ENCODE results near the gene APP. TPM values are rescaled to one million over a fixed set of nuclear protein-coding genes. Genes with fewer than 3 reads are reported as not detected.

The APP gene
- total and polyA plus RNA-seq, 10 of the 15 experiments (the other 5 are each of a cell fraction or from before 2014, with no cell fraction given) = 8.8 to 94.9 (median 51.0) TPM

- TF ChIP-seq TCF7 (IDR thresholded peaks at IDR 0.05; ENCODE audit: borderline replicate concordance) = no peak
- no peak for TF ChIP-seq GABPA (IDR thresholded peaks at IDR 0.05; ENCODE audit: low read depth)
- no peak for TF ChIP-seq CHD4 (IDR thresholded peaks at IDR 0.05)
- TF ChIP-seq, protein P1, sequence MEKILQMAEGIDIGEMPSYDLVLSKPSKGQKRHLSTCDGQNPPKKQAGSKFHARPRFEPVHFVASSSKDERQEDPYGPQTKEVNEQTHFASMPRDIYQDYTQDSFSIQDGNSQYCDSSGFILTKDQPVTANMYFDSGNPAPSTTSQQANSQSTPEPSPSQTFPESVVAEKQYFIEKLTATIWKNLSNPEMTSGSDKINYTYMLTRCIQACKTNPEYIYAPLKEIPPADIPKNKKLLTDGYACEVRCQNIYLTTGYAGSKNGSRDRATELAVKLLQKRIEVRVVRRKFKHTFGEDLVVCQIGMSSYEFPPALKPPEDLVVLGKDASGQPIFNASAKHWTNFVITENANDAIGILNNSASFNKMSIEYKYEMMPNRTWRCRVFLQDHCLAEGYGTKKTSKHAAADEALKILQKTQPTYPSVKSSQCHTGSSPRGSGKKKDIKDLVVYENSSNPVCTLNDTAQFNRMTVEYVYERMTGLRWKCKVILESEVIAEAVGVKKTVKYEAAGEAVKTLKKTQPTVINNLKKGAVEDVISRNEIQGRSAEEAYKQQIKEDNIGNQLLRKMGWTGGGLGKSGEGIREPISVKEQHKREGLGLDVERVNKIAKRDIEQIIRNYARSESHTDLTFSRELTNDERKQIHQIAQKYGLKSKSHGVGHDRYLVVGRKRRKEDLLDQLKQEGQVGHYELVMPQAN (conservative IDR thresholded peaks at IDR 0.05) = no peak
- no peak for TF ChIP-seq MYC (IDR thresholded peaks at IDR 0.05; ENCODE audit: insufficient read depth, insufficient read length, insufficient replicate concordance, low read length, severe bottlenecking)
- no peak for TF ChIP-seq ZNF384 (IDR thresholded peaks at IDR 0.05; ENCODE audit: borderline replicate concordance, low read depth, low read length)
- TF ChIP-seq SMC3 (IDR thresholded peaks at IDR 0.05; ENCODE audit: borderline replicate concordance, low read length) = no peak
- no peak for TF ChIP-seq BRCA1 (IDR thresholded peaks at IDR 0.05; ENCODE audit: low read depth, low read length)
- no peak for TF ChIP-seq NBN (IDR thresholded peaks at IDR 0.05)
- no peak overlapping the region for H3K9ac ChIP-seq (ENCODE audit: control insufficient read depth, insufficient read depth, low read length)
- ATAC-seq = no peak
- no peak overlapping the region for H3K4me2 ChIP-seq (ENCODE audit: control insufficient read depth, insufficient read depth)
- WGBS (ENCODE audit: insufficient coverage, insufficient replicate concordance, low lambda C conversion rate, missing lambda C conversion rate) = 8% methylated on average over 1 of the region's 1 CpG
- no peaks in the 10 kb centered on the region for H3K9me3 ChIP-seq (replicated peaks; ENCODE audit: control insufficient read depth, insufficient read depth, low read length)
- H4K20me1 ChIP-seq (ENCODE audit: control insufficient read depth, insufficient read depth) = no peaks in the 10 kb centered on the region
- H3K36me3 ChIP-seq (ENCODE audit: control insufficient read depth in 2 of 2, insufficient read depth in 2 of 2, low read length in 1 of 2) = no peaks in the 10 kb centered on the region
- H3K27ac ChIP-seq (ENCODE audit: control insufficient read depth, insufficient read depth) = no peak overlapping the region
- H3K4me1 ChIP-seq (ENCODE audit: control insufficient read depth, insufficient read depth, low read length) = peaks cover 6% of the 10 kb centered on the region
- DNase-seq (ENCODE audit: low read depth, low spot score) = no peak
- H3K27me3 ChIP-seq (replicated peaks in 1 of 2; ENCODE audit: control insufficient read depth in 2 of 2, insufficient read depth in 2 of 2, low read length in 1 of 2) = no peaks in the 10 kb centered on the region
- ChIA-PET POLR2A (no interaction called here), SMC1A (ENCODE audit: uncharacterized antibody, unreplicated experiment) (no interaction called here), CTCF (no interaction called here), RAD21 (ENCODE audit: unreplicated experiment) (no interaction called here)
- H2AFZ ChIP-seq (ENCODE audit: control insufficient read depth, low read depth, low read length) = no peak overlapping the region
- intact Hi-C loops (cut with micrococcal nuclease; ENCODE audit: unreplicated experiment) = no loop called here
- in situ Hi-C loops (cut with MboI) = no loop called here
- H3K79me2 ChIP-seq (ENCODE audit: control insufficient read depth, insufficient read depth, low read length) = no peaks in the 10 kb centered on the region
- no peak overlapping the region for H3K4me3 ChIP-seq
- no peak for FAIRE-seq
- BruUV-seq (replicated peaks) = no TSS peak
Measured at GRCh38 chr21:25904044-25904695, 266.4 kb downstream of the APP start.

Data from GM12878 (cell line).